Measurements from ENCODE around the gene ZNF366. TPM values are rescaled to one million over a fixed set of nuclear protein-coding genes. Genes with fewer than 3 reads are reported as not detected.

The ZNF366 gene
- total and polyA plus RNA-seq, 2 of the 13 experiments (the other 11 are each of a cell fraction or from before 2014, with no cell fraction given), result not detected

DNA sequence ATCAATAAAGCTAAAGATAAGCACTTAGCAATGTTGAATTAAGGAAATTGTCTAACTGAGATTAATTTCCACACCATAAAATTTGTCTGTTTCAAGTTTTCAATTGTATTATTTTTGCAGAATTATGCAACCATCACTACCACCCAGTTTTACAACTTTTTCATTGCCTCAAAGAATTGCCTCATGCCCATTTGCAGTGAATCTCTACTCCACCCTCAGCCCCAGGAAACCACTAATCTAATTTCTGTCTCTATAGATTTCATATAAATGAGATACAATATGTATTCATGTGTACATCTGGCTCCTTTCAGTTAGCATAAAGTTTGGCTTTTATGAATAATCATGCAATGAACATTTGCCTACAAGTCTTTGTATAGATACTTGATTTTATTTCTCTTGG is 114.2 kb downstream of the ZNF366 start (continued):
- no peak for TF ChIP-seq TEAD2 (CRISPR knock-in tag; IDR thresholded peaks at IDR 0.05)
- no peak for TF ChIP-seq PHF20 (CRISPR knock-in tag; IDR thresholded peaks at IDR 0.05)

Other genes starting within 250 kb of the ZNF366 start
- gene MRPS27, start 187.2 kb downstream of the ZNF366 start, total RNA-seq (2016; rRNA removed; fragmentation: Illumina TruSeq; extraction: Trizol), result 115 and 139 TPM in 2 replicates
- 69.9 and 71.8 TPM in 2 replicates for gene MRPS27, start 187.2 kb downstream of the ZNF366 start, polyA plus RNA-seq (2011; rRNA removed)
- gene PTCD2, start 187.0 kb downstream of the ZNF366 start, total RNA-seq (2016; rRNA removed; fragmentation: Illumina TruSeq; extraction: Trizol), result 6.4 and 7.0 TPM in 2 replicates
- gene PTCD2, start 187.0 kb downstream of the ZNF366 start, polyA plus RNA-seq (2011; rRNA removed), result 5.3 and 5.5 TPM in 2 replicates

Measured in HepG2 (cell line).